Measurements from ENCODE around the gene PUM1.

PUM1 gene

DNA sequence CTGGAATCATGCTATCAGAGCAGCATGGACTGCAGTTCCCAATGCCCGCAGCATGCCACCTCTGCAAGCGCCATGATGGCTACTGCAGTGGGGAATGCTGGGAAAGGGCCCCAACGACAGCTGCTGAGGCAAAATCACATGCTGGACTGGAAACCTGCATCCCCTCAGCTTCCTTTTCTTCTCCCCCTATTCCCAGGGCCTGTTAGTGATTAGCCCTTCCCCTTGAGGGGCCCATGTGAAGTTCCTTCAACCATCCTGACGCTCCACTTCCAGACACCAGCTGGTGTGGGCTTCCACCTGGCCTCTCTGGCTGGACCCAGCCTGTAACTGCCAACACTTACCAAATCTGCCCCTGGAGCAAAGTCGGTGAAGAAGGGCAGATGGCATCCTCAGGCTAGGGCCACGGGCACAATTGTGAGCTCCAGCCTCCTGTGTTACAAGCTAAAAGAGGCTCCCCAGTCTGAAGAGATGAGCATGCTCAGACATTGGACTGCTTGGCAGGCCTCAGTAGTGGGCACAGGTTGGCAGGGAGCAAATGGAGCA is 134.8 kb downstream of the PUM1 start:
- no peak for DNase-seq (ENCODE audit: extremely low read depth in 1 of 2, low read depth in 1 of 2)

- DNase-seq (ENCODE audit: extremely low read depth in 1 of 2, low read depth in 1 of 2): no peak
These were observed 135.5 kb downstream of the PUM1 start for GRCh38 chr1:30929944-30930525.

- DNase-seq (ENCODE audit: extremely low read depth in 1 of 2, low read depth in 1 of 2): peak in 1 of 2 donors; percentile 28
These were observed 136.2 kb downstream of the PUM1 start for GRCh38 chr1:30929135-30929889.

GRCh38 chr1:30928789-30929134 is 136.8 kb downstream of the PUM1 start:
- DNase-seq (ENCODE audit: extremely low read depth in 1 of 2, low read depth in 1 of 2): no peak

- DNase-seq (ENCODE audit: extremely low read depth in 1 of 2, low read depth in 1 of 2): no peak
These were observed 137.3 kb downstream of the PUM1 start for GRCh38 chr1:30928171-30928570.

DNA sequence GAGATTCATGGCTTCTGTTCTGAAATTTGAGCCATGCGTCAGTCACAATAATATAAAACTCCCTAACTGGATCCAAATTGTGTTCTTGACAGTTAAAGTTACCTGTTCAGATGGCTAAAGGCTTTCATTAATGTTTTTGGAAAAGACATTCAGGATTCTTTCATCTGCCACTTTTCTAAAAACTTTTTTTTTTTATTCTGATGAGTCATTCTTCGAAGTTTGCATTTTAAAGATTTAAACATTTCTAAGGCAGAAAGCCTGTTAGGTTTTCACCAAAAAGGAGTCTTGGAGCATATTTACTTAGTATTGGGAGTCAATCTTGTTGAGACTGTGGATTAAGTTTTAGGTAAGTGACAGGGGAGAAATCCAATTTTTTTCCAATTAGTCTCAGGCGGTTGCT is 138.1 kb downstream of the PUM1 start:
- no peak for DNase-seq (ENCODE audit: extremely low read depth in 1 of 2, low read depth in 1 of 2)

DNA sequence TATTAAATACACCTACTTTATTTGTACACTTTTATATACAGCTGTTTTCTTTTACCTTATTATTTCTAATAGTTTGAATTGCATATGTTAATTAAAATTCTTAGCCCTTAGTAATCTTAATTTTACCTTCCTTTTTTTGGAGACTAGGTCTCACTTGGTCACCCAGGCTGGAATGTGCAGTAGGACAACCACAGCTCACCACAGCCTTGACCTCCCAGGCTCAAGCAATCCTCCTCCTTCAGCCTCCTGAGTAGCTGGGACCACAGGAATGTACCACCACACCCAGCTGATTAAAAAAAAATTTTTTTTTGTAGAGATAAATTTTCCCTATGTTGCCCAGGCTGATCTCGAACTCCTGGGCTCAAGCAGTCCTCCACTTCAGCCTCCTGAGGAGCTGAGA is 141.9 kb downstream of the PUM1 start:
- no peak for DNase-seq (ENCODE audit: extremely low read depth in 1 of 2, low read depth in 1 of 2)

DNA sequence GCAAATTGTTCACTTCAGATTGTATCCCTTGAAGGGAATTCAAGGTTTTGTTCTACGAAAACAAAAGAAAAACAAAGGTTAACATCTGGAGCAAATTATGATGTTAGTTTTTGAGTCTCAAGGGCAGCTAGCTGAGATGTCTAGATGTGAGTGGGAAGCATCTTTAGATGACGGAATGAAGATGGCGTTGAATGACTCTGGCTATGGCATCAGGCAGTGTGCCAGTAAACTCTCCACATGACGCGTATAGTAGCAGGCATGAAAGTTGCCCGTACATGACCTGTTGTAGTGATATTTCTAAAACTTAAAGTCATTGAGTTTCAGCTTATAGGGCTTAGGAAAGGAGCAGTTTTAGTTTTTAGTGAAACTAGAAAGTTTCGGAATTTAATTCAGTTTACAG is 144.7 kb downstream of the PUM1 start:
- DNase-seq (ENCODE audit: extremely low read depth in 1 of 2, low read depth in 1 of 2): no peak

GRCh38 chr1:30919025-30919881 is 146.3 kb downstream of the PUM1 start:
- DNase-seq (ENCODE audit: extremely low read depth in 1 of 2, low read depth in 1 of 2): no peak

DNA sequence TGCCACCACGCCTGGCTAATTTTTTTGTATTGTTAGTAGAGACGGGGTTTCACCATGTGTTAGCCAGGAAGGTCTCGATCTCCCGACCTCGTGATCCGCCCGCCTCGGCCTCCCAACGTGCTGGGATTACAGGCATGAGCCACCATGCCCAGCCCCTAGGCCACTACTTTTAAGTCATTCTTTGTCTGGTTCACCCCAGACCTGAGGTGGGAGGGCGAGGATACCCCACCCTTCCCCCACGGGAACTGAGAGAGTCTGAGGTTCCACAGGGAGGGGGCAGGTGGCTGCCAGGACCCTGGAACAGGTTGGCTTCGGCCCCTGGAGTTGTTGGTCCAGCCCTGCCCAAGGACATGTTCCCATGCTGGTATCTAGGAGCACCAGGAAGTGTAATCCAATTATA is 149.2 kb downstream of the PUM1 start:
- no peak for DNase-seq (ENCODE audit: extremely low read depth in 1 of 2, low read depth in 1 of 2)

GRCh38 chr1:30915491-30916230 is 149.9 kb downstream of the PUM1 start:
- DNase-seq (ENCODE audit: extremely low read depth in 1 of 2, low read depth in 1 of 2): no peak

GRCh38 chr1:30914931-30915330 is 150.6 kb downstream of the PUM1 start:
- no peak for DNase-seq (ENCODE audit: extremely low read depth in 1 of 2, low read depth in 1 of 2)

- no peak for DNase-seq (ENCODE audit: extremely low read depth in 1 of 2, low read depth in 1 of 2)
These were observed 151.0 kb downstream of the PUM1 start for GRCh38 chr1:30914587-30914922.

- no peak for DNase-seq (ENCODE audit: extremely low read depth in 1 of 2, low read depth in 1 of 2)
These were observed 152.4 kb downstream of the PUM1 start for GRCh38 chr1:30912913-30913652.

GRCh38 chr1:30912224-30912623 is 153.3 kb downstream of the PUM1 start:
- no peak for DNase-seq (ENCODE audit: extremely low read depth in 1 of 2, low read depth in 1 of 2)

GRCh38 chr1:30911059-30911954 is 154.2 kb downstream of the PUM1 start:
- peak in 1 of 2 donors; percentile 17 for DNase-seq (ENCODE audit: extremely low read depth in 1 of 2, low read depth in 1 of 2)

DNA sequence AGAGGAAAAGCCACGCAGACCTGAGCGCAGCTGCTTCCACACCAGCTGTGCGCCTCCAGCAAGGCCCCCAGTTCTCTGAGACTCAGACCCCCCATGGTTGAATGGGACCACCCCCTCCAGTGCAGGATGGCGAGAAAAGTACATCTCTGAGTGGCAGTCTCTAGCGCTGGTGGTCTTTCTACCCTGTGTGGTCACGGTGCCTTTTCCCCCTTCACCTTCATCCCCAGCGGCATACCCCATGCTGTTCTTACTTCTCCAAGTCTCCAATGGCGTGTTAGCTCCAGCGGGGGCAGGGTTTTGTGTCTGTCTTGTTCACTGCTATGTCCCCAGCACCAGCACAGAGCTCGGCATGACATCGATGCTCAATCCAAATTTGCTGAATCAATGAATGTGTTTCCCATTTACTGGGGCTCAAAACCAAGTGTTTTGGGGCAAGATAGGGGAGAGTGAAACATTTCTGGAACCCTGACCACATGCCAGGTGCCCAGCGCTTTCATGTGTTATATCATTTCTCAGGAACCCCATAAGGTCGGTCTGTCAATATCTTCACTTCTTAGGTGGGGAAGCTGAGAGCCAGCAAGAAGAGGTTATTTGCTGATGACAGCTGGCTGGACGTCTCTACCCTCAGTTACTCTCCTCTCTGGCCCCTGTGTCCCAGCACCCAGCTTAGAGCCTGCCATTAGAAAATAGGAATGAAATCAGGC is 156.0 kb downstream of the PUM1 start:
- no peak for DNase-seq (ENCODE audit: extremely low read depth in 1 of 2, low read depth in 1 of 2)

- DNase-seq (ENCODE audit: extremely low read depth in 1 of 2, low read depth in 1 of 2): no peak
These were observed 156.7 kb downstream of the PUM1 start, which contains the start of gene SDC3 for GRCh38 chr1:30908696-30909364. Gene SDC3 (minus strand): TSS chr1:30908758. CDS start chr1:30908586, 172 bp downstream.
